Measurements from ENCODE around the gene GYPC. TPM values are rescaled to one million over a fixed set of nuclear protein-coding genes. Genes with fewer than 3 reads are reported as not detected.

GYPC gene
- total RNA-seq, 1 donor from 2014 or later, result 41.4 TPM

GRCh38 chr2:126652323-126652891 lies 3.6 kb upstream of the GYPC start:
- H3K27ac Mint-ChIP-seq, result no peak overlapping the region
- no peaks in the 10 kb centered on the region for H3K27me3 Mint-ChIP-seq (ENCODE audit: low read depth)
- H3K4me3 Mint-ChIP-seq, result no peak overlapping the region
- H3K36me3 Mint-ChIP-seq, result no peaks in the 10 kb centered on the region
- no peak for TF ChIP-seq CTCF (IDR thresholded peaks at IDR 0.05; ENCODE audit: unreplicated experiment)
- no peak for DNase-seq (ENCODE audit: low spot score in 2 of 2, unreplicated experiment in 2 of 2)
- peaks cover 3% of the 10 kb centered on the region for H3K9me3 Mint-ChIP-seq
- H3K4me1 Mint-ChIP-seq, result peaks cover 31% of the 10 kb centered on the region

- Mint-ChIP-seq H3K36me3 (no peaks in the 10 kb centered on the region), H3K27ac (no peak overlapping the region), H3K4me3 (no peak overlapping the region), H3K27me3 (ENCODE audit: low read depth) (no peaks in the 10 kb centered on the region), H3K9me3 (peaks cover 3% of the 10 kb centered on the region), H3K4me1 (peaks cover 38% of the 10 kb centered on the region)
- no peak for TF ChIP-seq CTCF (IDR thresholded peaks at IDR 0.05; ENCODE audit: unreplicated experiment)
- no peak for DNase-seq (ENCODE audit: low spot score in 2 of 2, unreplicated experiment in 2 of 2)
Observed at GRCh38 chr2:126653109-126653508, 2.8 kb upstream of the GYPC start.

- no peak for DNase-seq (ENCODE audit: low spot score in 2 of 2, unreplicated experiment in 2 of 2)
- peaks cover 43% of the 10 kb centered on the region for H3K4me1 Mint-ChIP-seq
- H3K36me3 Mint-ChIP-seq, result no peaks in the 10 kb centered on the region
- no peak overlapping the region for H3K4me3 Mint-ChIP-seq
- peaks cover 3% of the 10 kb centered on the region for H3K9me3 Mint-ChIP-seq
- no peak for TF ChIP-seq CTCF (IDR thresholded peaks at IDR 0.05; ENCODE audit: unreplicated experiment)
- no peaks in the 10 kb centered on the region for H3K27me3 Mint-ChIP-seq (ENCODE audit: low read depth)
- no peak overlapping the region for H3K27ac Mint-ChIP-seq
Observed at GRCh38 chr2:126653761-126654160, 2.2 kb upstream of the GYPC start.

- H3K36me3 Mint-ChIP-seq, result no peaks in the 10 kb centered on the region
- H3K4me3 Mint-ChIP-seq, result peak overlapping the region; percentile 91
- peaks cover 48% of the 10 kb centered on the region for H3K4me1 Mint-ChIP-seq
- H3K9me3 Mint-ChIP-seq, result peaks cover 3% of the 10 kb centered on the region
- no peak for TF ChIP-seq CTCF (IDR thresholded peaks at IDR 0.05; ENCODE audit: unreplicated experiment)
- DNase-seq (ENCODE audit: low spot score in 2 of 2, unreplicated experiment in 2 of 2), result peak in 1 of 2 experiments; percentile 30
- H3K27me3 Mint-ChIP-seq (ENCODE audit: low read depth), result no peaks in the 10 kb centered on the region
- peak overlapping the region; percentile 96 for H3K27ac Mint-ChIP-seq
Observed at GRCh38 chr2:126655051-126655450, 907 bp upstream of the GYPC start.

- no peaks in the 10 kb centered on the region for H3K27me3 Mint-ChIP-seq (ENCODE audit: low read depth)
- no peaks in the 10 kb centered on the region for H3K9me3 Mint-ChIP-seq
- H3K27ac Mint-ChIP-seq, result peak overlapping the region; percentile 91
- no peak for TF ChIP-seq CTCF (IDR thresholded peaks at IDR 0.05; ENCODE audit: unreplicated experiment)
- H3K4me1 Mint-ChIP-seq, result peaks cover 48% of the 10 kb centered on the region
- peak overlapping the region; percentile 84 for H3K4me3 Mint-ChIP-seq
- DNase-seq (ENCODE audit: low spot score in 2 of 2, unreplicated experiment in 2 of 2), result peak in 1 of 2 experiments; percentile 71
- no peaks in the 10 kb centered on the region for H3K36me3 Mint-ChIP-seq
Observed at GRCh38 chr2:126656431-126657147, 631 bp downstream of the GYPC start.
